Left lung (tissue), 10 donors: Measurements from ENCODE around the gene OPHN1. TPM values are rescaled to one million over a fixed set of nuclear protein-coding genes. Genes with fewer than 3 reads are reported as not detected.
A peak's percentile ranks its signal among the peaks of the same experiment; 100 is the strongest.

Experiments
- ATAC-seq: fragments of 200-7000 bp; cut with Tn5 transposase; one replicate; pipeline ENCODE4 v1.9.1; 2020; ENCODE audit warnings: moderate library complexity
- DNase-seq, 4 donors: peaks; one replicate each; pipeline ENCODE4 v3.0.0-alpha.2; 2013 to 2020
- H3K27ac ChIP-seq, 2 donors: fragments of 200-600 bp; sonication (generic) in 1 of 2; one replicate each; pipeline versions ENCODE4 v1.5.0 to v1.8.0; 2020 to 2021
- H3K27me3 ChIP-seq, 2 donors: fragments of 200-600 bp; sonication (generic) in 1 of 2; one replicate each; pipeline versions ENCODE4 v1.5.0 to v1.8.0; 2020 to 2021
- H3K36me3 ChIP-seq, 2 donors: fragments of 200-600 bp; sonication (generic) in 1 of 2; one replicate each; pipeline versions ENCODE4 v1.5.0 to v1.8.0; 2020 to 2021
- H3K4me1 ChIP-seq, 2 donors: fragments of 200-600 bp; one replicate each; pipeline ENCODE4 v1.8.0; 2021
- H3K4me3 ChIP-seq, 2 donors: fragments of 200-600 bp; sonication (generic) in 1 of 2; one replicate each; pipeline versions ENCODE4 v1.5.0 to v1.8.0; 2020 to 2021; ENCODE audit warnings: mild to moderate bottlenecking in 1 of 2
- H3K9me3 ChIP-seq, 2 donors: fragments of 200-600 bp; sonication (generic) in 1 of 2; one replicate each; pipeline versions ENCODE4 v1.5.0 to v1.8.0; 2020 to 2021
- intact Hi-C, 2 donors: fragments of 100-400 bp; cut with DNase I; formaldehyde crosslinking; loops; one replicate each; pipeline versions ENCODE4 v1.11.2 to v1.14.2; 2022
- polyA plus RNA-seq, 6 donors: library from polyadenylated mRNA; unstranded; fragments of 120-200 nt; gene quantifications; one replicate each; pipeline ENCODE4 v1.2.1, GENCODE V29; 2013; ENCODE audit not compliant: insufficient read length in 6 of 6
- total RNA-seq, 2 donors: library from RNA; stranded (reverse); fragmentation: NEBNext Ultra II Directional; extraction: Animal tissue kit (Norgen Biotek cat#: 25700); gene quantifications; one replicate each; pipeline ENCODE4 v1.2.1, GENCODE V29; 2021
- TF ChIP-seq, protein P1 (sequence below), 2 donors: fragments of 200-600 bp; sonication (generic) in 1 of 2; IDR thresholded peaks; one replicate each; pipeline versions ENCODE4 v1.5.0 to v1.8.0; 2021; ENCODE audit warnings: antibody characterized with exemption in 2 of 2
- donor health status: DM: no; HTN: yes; CAD: no.
- donor health status: DM: no; HTN: no; CAD: no.

The OPHN1 gene
- total and polyA plus RNA-seq, 8 donors = 6.8 to 13.5 (median 11.3) TPM

DNA sequence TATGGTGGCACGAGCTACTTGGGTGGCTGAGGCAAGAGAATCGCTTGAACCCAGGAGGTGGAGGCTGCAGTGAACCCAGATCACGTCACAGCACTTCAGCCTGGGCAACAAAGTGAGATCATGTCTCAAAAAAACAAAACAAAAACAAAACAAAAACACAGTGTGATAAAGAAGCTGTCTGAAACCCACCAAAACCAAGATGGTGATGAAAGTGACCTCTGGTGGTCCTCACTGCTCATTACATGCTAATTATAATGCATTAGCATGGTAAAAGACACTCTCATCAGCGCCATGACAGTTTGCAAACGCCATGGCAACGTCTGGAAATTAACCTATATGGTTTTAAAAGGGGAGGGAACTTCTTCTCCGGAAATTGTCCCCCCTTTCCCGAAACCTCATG, 29.4 kb upstream of the OPHN1 start:
- ATAC-seq (peak; percentile 46), DNase-seq (peak in 2 of 4 donors; percentile 20 to 39)

DNA sequence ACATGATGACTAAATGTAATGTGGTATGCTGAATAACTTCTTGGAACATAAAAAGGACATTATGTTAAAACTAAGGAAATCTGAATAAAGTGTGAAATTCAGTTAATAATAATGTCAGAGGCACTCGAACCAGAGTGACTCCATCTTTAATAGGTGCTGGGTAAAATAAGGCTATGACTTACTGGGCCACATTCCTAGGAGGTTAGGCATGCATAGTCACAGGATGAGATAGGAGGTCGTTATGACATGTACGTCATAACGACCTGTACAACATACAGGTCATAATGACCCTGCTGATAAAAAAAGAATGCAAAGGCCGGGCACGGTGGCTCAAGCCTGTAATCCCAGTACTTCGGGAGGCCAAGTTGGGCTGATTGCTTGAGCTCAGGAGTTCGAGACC, 28.9 kb upstream of the OPHN1 start:
- ATAC-seq = peak; percentile 47

More for the DNA sequence above, 29.4 kb upstream of the OPHN1 start:
- H3K27ac ChIP-seq = no peak overlapping the region
- TF ChIP-seq, protein P1, sequence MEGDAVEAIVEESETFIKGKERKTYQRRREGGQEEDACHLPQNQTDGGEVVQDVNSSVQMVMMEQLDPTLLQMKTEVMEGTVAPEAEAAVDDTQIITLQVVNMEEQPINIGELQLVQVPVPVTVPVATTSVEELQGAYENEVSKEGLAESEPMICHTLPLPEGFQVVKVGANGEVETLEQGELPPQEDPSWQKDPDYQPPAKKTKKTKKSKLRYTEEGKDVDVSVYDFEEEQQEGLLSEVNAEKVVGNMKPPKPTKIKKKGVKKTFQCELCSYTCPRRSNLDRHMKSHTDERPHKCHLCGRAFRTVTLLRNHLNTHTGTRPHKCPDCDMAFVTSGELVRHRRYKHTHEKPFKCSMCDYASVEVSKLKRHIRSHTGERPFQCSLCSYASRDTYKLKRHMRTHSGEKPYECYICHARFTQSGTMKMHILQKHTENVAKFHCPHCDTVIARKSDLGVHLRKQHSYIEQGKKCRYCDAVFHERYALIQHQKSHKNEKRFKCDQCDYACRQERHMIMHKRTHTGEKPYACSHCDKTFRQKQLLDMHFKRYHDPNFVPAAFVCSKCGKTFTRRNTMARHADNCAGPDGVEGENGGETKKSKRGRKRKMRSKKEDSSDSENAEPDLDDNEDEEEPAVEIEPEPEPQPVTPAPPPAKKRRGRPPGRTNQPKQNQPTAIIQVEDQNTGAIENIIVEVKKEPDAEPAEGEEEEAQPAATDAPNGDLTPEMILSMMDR (IDR thresholded peaks at IDR 0.05) = peak; percentile 40 to 45
- no peaks in the 10 kb centered on the region for H3K27me3 ChIP-seq
- intact Hi-C loops = loop anchor here in 1 of 2 donors (10.0 kb wide), 1 partner anchor 268 kb away; no protein-coding TSS in a partner anchor
- no peaks in the 10 kb centered on the region for H3K36me3 ChIP-seq
- no peak overlapping the region for H3K4me3 ChIP-seq
- H3K4me1 ChIP-seq = no peaks in the 10 kb centered on the region
- no peaks in the 10 kb centered on the region for H3K9me3 ChIP-seq

DNA sequence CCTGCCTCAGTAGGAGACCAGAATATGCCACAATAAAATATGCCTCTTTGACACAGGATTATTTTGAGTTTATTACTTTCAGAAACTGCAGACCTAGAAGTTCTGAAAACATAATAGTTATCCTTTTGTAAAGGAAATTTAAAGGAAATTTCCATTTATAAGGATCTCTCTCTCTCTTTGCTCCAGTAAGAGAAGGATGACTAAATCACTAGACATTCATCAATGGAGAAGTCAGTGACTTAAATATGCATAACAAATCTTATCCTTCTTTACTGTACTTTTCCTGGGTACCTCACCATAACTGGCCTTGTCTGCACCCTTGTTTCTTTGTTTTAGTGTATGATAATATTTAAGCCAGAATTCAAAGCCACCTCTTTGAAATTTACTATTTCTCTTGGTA, 28.3 kb upstream of the OPHN1 start:
- Histone ChIP-seq H3K27me3 (no peaks in the 10 kb centered on the region), H3K4me3 (no peak overlapping the region), H3K27ac (peak overlapping the region in 1 of 2 donors; percentile 28), H3K4me1 (no peaks in the 10 kb centered on the region), H3K36me3 (no peaks in the 10 kb centered on the region), H3K9me3 (no peaks in the 10 kb centered on the region)
- ATAC-seq (no peak), DNase-seq (no peak)
- TF ChIP-seq, protein P1 (IDR thresholded peaks at IDR 0.05) = no peak
- intact Hi-C loops = loop anchor here in 1 of 2 donors (10.0 kb wide), 1 partner anchor 267 kb away; no protein-coding TSS in a partner anchor

More for the DNA sequence above, 28.9 kb upstream of the OPHN1 start:
- no peak overlapping the region for H3K4me3 ChIP-seq
- intact Hi-C loops = loop anchor here in 1 of 2 donors (10.0 kb wide), 1 partner anchor 267 kb away; no protein-coding TSS in a partner anchor
- no peaks in the 10 kb centered on the region for H3K4me1 ChIP-seq
- TF ChIP-seq, protein P1 (IDR thresholded peaks at IDR 0.05) = no peak
- no peaks in the 10 kb centered on the region for H3K36me3 ChIP-seq
- no peak overlapping the region for H3K27ac ChIP-seq
- H3K27me3 ChIP-seq = no peaks in the 10 kb centered on the region
- H3K9me3 ChIP-seq = no peaks in the 10 kb centered on the region
- no peak for DNase-seq

DNA sequence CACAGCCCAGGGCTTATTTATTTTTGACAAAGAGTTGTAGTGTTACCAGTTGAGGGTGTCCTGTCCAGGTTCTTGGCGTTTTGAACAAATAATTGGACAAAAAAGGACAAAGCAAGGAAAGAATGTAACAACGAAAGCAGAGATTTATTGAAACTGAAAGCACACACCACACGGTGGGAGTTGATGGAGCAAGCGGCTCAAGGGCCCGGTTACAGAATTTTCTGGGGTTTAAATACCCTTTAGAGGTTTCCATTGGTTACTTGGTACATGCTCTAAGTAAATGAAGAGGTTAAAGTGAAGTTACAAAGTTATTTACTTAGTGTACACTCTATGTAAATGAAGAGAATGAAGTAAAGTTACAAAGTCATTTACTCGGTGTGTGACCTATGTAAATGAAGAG, 27.8 kb upstream of the OPHN1 start:
- Histone ChIP-seq H3K4me3 (no peak overlapping the region), H3K27me3 (no peaks in the 10 kb centered on the region), H3K36me3 (no peaks in the 10 kb centered on the region), H3K9me3 (no peaks in the 10 kb centered on the region), H3K4me1 (no peaks in the 10 kb centered on the region), H3K27ac (peak overlapping the region in 1 of 2 donors; percentile 28)
- intact Hi-C loops = loop anchor here in 1 of 2 donors (10.0 kb wide), 1 partner anchor 266 kb away; no protein-coding TSS in a partner anchor
- peak; percentile 27 for ATAC-seq
- DNase-seq = no peak
- TF ChIP-seq, protein P1 (IDR thresholded peaks at IDR 0.05) = no peak

DNA sequence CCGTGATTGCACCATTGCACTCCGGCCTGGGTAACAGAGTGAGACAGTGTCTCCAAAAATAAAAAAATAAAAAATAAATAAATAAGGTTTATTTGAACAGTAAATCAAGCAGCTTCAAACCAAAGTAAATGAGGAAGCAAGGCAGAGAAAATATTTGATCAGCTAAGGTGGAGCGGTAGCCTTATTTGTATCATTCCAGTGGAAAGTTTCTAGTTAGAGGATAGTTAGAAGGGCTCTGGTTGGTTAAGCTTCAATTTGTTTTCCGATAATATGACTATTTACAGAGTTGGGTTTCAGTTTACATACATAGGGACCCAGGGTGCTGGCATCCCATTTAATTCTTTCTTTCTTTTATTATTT, 21.8 kb upstream of the OPHN1 start:
- intact Hi-C loops = no loop called here
- TF ChIP-seq, protein P1 (IDR thresholded peaks at IDR 0.05) = no peak
- ATAC-seq (peak; percentile 65), DNase-seq (no peak)
- Histone ChIP-seq H3K27me3 (no peaks in the 10 kb centered on the region), H3K36me3 (no peaks in the 10 kb centered on the region), H3K4me1 (no peaks in the 10 kb centered on the region), H3K4me3 (no peak overlapping the region), H3K9me3 (no peaks in the 10 kb centered on the region), H3K27ac (no peak overlapping the region)
